HG02852 (cell line): ENCODE results near the gene RNF112.
A peak's percentile ranks its signal among the peaks of the same experiment; 100 is the strongest.

Source experiments
- ATAC-seq: cut with Tn5 transposase; IDR thresholded peaks from one replicate; pipeline ENCODE4 v1.9.1; 2021; ENCODE audit warnings: mild to moderate bottlenecking, moderate library complexity; ENCODE audit not compliant: unreplicated experiment

RNF112 gene

GRCh38 chr17:19374136-19374535, 36.9 kb upstream of the RNF112 start:
- ATAC-seq, result no peak

DNA sequence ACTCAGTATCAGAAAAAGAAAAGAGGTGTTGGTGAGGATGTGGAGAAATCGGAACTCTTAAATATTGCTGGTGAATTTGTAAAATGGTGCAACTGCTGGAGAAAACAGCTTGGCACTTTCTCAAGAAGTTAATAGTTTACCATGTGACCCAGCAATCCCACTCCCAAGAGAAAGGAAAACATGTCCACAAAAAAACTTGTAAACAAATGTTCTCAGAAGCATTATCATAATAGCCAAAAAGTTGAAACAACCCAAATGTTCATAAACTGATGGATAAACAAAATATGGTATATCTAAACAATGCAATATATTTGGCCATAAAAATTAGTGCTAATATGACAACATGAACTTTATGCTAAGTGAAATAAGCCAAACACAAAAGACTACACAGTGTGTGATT, 35.3 kb upstream of the RNF112 start:
- no peak for ATAC-seq

DNA sequence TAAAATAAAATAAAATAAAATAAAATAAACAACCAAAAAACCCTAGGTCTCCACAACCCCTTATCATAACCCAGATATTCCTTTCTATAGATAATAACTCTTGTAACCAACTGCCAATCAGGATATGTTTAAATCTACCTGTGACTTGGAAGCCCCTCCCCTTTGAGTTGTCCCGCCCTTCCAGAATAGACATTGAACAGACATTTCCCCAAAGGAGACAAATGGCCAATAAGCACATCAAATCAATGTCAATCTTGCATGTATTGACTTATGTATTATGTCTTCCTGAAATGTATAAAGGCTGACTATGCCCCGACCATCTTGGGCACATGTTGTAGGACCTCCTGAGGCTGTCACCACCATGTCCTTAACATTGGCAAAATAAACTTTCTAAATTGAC, 34.2 kb upstream of the RNF112 start:
- no peak for ATAC-seq

GRCh38 chr17:19377602-19378415, 33.2 kb upstream of the RNF112 start:
- ATAC-seq, result peak; percentile 92

DNA sequence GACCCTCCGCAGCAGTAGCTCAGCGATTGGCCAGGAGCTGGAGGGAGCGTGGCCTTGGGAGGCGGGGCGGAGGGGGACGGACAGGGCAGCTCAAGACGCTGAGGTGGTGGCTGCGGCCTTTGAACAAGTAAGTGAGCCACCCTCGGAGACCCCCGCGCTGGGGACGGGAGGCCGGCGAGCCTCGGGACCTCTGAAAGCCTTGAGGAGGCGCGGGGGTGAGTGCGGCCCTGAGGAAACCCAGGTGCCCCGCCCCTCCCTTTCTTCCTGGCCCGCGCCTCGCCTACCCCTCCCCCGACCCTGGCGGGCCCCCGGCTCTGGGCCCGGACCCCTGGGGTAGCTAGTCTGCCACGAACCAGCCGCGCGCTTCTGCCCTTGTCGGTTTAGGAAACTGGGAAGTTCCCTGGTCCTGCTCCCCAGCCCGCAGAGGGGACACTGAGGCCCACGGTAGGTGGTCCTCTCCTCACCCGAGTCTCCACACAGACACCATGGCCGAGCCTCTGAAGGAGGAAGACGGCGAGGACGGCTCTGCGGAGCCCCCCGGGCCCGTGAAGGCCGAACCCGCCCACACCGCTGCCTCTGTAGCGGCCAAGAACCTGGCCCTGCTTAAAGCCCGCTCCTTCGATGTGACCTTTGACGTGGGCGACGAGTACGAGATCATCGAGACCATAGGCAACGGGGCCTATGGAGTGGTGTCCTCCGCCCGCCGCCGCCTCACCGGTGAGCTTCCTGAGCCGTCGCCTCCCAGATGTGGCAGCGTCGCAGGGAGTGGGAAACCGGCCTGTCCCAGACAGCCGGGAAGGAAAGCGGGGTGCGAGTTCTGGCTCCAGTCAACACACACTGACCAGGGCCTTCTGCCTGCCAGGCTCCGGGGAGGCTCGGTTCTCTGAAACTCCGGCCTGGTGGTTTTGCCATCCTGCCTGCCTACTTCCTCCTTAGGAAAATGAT, 32.3 kb upstream of the RNF112 start, which contains the start of gene MAPK7:
Gene MAPK7 (plus strand): TSS at position 83 of the 945 bp plus-strand sequence. CDS start 403 bp downstream, at position 486.
- peak; percentile 29 for ATAC-seq

GRCh38 chr17:19379361-19380065, 31.5 kb upstream of the RNF112 start:
- no peak for ATAC-seq

DNA sequence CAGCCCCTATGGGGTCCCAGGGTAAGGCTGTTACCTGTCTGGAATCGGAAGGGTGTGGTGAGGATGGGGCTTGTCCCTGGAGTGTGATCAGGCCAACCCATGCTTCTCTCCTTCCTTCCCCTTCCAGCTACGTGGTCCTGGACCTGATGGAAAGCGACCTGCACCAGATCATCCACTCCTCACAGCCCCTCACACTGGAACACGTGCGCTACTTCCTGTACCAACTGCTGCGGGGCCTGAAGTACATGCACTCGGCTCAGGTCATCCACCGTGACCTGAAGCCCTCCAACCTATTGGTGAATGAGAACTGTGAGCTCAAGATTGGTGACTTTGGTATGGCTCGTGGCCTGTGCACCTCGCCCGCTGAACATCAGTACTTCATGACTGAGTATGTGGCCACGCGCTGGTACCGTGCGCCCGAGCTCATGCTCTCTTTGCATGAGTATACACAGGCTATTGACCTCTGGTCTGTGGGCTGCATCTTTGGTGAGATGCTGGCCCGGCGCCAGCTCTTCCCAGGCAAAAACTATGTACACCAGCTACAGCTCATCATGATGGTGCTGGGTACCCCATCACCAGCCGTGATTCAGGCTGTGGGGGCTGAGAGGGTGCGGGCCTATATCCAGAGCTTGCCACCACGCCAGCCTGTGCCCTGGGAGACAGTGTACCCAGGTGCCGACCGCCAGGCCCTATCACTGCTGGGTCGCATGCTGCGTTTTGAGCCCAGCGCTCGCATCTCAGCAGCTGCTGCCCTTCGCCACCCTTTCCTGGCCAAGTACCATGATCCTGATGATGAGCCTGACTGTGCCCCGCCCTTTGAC, 30.3 kb upstream of the RNF112 start:
- no peak for ATAC-seq

DNA sequence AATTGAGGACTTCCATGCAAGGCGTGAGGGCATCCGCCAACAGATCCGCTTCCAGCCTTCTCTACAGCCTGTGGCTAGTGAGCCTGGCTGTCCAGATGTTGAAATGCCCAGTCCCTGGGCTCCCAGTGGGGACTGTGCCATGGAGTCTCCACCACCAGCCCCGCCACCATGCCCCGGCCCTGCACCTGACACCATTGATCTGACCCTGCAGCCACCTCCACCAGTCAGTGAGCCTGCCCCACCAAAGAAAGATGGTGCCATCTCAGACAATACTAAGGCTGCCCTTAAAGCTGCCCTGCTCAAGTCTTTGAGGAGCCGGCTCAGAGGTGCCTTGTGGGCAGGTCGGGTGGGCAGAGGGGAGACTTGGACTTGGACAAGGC, 29.7 kb upstream of the RNF112 start:
- no peak for ATAC-seq

DNA sequence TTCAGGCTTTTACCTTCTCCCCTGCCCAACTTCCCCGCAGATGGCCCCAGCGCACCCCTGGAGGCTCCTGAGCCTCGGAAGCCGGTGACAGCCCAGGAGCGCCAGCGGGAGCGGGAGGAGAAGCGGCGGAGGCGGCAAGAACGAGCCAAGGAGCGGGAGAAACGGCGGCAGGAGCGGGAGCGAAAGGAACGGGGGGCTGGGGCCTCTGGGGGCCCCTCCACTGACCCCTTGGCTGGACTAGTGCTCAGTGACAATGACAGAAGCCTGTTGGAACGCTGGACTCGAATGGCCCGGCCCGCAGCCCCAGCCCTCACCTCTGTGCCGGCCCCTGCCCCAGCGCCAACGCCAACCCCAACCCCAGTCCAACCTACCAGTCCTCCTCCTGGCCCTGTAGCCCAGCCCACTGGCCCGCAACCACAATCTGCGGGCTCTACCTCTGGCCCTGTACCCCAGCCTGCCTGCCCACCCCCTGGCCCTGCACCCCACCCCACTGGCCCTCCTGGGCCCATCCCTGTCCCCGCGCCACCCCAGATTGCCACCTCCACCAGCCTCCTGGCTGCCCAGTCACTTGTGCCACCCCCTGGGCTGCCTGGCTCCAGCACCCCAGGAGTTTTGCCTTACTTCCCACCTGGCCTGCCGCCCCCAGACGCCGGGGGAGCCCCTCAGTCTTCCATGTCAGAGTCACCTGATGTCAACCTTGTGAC, 29.1 kb upstream of the RNF112 start:
- ATAC-seq, result no peak

GRCh38 chr17:19382531-19383444, 28.2 kb upstream of the RNF112 start:
- no peak for ATAC-seq

- ATAC-seq, result no peak
These were observed 27.2 kb upstream of the RNF112 start for GRCh38 chr17:19383681-19384470.

DNA sequence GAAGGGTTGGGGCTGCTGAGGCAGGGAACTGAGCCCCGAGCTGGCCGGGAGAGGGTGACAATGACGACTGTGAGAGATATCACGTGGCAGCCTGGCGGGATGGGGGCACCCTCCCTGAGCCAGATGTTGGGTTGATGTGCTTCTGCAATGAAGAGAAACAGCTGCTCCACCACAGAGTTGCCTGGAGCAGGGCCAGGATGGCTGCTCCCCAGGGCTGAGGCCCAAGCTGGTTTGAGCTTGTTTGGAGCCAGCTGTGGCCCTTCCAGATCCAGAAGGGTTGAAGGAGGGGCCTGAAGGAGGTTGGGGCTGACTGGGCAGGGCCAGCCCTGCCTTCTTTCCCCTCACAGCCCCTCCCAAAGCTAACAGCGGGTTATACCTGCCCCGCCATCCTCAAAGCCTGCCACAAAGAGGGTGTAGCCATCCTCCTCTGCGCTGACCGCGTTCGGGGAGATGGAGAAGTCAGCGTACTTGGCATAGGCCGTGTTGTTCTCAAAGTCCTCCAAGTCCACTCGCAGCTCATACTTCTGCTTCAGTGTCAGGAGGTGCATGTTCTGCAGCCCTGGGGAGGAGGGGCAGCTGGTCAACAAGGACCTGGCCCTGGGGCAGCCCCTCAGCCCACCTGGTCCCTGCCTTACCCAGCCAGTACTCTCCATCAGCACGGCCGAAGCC, 26.2 kb upstream of the RNF112 start:
- ATAC-seq, result no peak

- no peak for ATAC-seq
These were observed 25.5 kb upstream of the RNF112 start for GRCh38 chr17:19385521-19385983.

DNA sequence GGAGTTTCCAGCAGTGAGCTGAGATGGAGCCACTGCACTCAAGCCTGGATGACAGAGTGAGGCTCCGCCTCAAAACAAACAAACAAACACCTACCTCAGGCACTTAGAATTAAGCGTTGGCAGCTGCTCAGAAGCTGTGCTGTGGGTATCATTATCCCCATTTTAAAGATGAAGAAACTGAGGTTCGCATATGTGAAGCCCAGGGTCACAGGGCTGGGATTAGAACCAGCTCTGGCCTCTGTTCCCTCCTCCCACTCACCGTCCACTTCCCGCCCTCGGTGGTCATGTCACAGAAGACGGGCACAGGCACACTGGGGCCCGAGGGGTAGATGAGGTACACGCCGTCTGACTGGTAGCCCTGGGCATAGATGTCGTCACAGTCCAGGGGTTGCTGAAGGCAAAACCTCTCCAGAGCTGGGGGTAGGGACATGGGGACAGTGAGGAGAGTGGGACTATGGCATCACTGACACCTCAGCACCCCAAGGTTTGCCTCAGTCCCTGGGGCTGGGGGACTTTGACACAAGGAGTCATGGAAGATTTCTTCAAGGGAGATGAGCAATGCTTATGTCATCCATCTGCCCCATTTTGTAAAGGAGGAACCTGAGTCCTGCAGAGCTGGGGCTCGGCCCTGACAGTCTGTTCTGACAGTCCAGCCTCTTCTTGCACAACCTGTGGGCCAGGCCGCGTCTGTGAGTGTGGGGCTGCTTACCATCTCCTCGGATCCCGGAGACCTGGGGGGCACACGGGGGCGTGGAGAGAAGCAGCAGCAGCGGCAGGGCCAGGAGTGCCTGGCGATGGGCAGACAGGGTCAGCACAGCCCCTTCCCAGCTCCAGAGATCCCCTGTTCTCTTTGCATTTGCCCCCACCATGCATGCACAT, 24.7 kb upstream of the RNF112 start:
- no peak for ATAC-seq

- ATAC-seq, result no peak
These were observed 23.8 kb upstream of the RNF112 start, which contains the start of gene MFAP4 for GRCh38 chr17:19386974-19387920. Gene MFAP4, minus strand, starts transcription at chr17:19387190. Its CDS starts 35 bp downstream, at chr17:19387155.
